WI38 (cell line): ENCODE results near the gene GPR4.

Source experiments
- H3K4me3 ChIP-seq: 2 replicates; pipeline ENCODE4 v1.5.1; 2011; ENCODE audit warnings: low read depth, mild to moderate bottlenecking, control low read depth, low read length
- TF ChIP-seq, protein P1 (sequence below): IDR thresholded peaks from 2 replicates; pipeline ENCODE4 v1.5.1; 2012; ENCODE audit warnings: low read depth, mild to moderate bottlenecking, control low read depth, low read length

The GPR4 gene

DNA sequence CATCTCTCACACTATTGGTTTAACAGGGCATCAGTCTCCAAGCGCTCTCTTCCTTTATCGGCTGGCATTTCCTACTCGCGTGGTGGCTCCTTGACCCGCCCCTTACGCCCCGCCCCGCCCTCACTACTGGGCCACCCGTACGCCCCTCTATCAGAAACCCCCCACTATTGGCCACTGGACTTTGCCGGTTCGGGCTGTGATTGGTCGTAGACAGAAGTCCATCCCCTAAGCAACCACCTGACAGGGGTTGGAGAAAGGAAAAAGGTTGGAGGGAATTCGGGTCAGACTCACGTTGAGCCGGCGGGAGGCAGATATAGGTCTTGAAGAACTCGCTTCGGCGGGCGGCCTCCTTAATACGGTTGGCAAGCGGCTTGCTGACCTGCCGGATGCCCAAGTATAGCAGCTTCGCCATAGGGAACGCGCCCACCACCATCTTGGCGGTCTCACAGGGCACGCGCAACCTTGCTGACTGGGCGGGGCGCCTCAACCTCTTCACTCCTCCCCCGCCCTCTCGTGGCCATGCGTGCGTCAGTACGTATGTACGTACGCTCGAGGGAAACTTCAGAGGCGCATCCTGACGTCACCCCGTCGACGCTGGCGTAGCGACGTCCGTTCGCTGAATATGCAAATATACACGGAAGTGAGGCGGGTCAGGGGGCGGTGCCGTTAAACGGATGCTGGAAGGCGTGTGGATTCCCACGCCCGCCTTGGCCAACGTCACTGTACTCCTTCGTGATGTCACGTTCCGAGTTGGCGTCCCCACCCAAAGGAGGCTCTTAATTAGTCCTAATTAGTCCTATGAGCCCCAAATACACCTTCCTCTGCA, 17.5 kb downstream of the GPR4 start, which contains the start of gene OPA3:
OPA3 (minus strand) TSS at position 471 of the 826 bp plus-strand sequence; CDS start at position 433, 38 bp downstream.
- TF ChIP-seq, protein P1, sequence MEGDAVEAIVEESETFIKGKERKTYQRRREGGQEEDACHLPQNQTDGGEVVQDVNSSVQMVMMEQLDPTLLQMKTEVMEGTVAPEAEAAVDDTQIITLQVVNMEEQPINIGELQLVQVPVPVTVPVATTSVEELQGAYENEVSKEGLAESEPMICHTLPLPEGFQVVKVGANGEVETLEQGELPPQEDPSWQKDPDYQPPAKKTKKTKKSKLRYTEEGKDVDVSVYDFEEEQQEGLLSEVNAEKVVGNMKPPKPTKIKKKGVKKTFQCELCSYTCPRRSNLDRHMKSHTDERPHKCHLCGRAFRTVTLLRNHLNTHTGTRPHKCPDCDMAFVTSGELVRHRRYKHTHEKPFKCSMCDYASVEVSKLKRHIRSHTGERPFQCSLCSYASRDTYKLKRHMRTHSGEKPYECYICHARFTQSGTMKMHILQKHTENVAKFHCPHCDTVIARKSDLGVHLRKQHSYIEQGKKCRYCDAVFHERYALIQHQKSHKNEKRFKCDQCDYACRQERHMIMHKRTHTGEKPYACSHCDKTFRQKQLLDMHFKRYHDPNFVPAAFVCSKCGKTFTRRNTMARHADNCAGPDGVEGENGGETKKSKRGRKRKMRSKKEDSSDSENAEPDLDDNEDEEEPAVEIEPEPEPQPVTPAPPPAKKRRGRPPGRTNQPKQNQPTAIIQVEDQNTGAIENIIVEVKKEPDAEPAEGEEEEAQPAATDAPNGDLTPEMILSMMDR: no peak

DNA sequence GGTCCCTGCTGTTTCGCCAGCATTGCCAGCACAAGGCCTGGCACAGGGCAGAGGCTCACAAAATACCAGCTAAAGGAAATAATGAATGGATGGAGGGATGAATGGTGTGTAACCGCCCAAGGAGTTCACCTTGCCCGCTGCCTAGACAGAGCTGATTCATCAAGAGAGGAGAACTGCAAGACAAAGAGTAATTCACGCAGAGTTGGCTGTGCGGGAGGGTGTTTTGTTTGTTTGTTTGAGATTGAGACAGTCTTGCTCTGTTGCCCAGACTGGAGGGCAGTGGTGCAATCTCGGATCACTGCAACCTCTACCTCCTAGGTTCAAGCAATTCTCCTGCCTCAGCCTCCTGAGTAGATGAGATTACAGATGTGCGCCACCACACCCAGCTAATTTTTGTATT, 20.4 kb downstream of the GPR4 start:
- no peak overlapping the region for H3K4me3 ChIP-seq
- TF ChIP-seq, protein P1: no peak

More for the DNA sequence above, 17.5 kb downstream of the GPR4 start, which contains the start of gene OPA3:
- H3K4me3 ChIP-seq: peak within 1 kb of the TSS; percentile 86

GRCh38 chr19:45578861-45579260, 23.2 kb downstream of the GPR4 start:
- H3K4me3 ChIP-seq: no peak overlapping the region
- TF ChIP-seq, protein P1: no peak

GRCh38 chr19:45577111-45577905, 24.7 kb downstream of the GPR4 start:
- TF ChIP-seq, protein P1: no peak
- H3K4me3 ChIP-seq: no peak overlapping the region

DNA sequence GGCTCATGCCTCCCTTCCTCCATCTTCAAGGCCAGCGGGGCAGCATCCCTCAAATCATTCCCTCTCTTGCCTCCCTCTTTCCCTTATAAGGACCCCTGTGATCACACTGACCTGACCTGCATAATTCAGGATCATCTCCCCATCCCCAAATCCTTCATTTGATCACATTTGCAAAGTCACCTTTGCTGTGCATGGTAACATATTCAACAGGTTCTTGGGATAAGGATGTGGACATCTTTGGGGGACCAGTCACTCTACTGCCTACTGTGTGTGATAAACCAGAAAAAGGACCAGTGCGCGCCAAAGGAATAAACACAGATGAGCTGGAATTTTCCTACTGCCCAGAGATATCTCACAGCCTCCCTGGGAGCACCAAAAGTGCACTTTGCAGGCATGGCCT, 25.3 kb downstream of the GPR4 start:
- TF ChIP-seq, protein P1: no peak
- H3K4me3 ChIP-seq: peak overlapping the region; percentile 9; the same call in 1 of the 2 replicates

DNA sequence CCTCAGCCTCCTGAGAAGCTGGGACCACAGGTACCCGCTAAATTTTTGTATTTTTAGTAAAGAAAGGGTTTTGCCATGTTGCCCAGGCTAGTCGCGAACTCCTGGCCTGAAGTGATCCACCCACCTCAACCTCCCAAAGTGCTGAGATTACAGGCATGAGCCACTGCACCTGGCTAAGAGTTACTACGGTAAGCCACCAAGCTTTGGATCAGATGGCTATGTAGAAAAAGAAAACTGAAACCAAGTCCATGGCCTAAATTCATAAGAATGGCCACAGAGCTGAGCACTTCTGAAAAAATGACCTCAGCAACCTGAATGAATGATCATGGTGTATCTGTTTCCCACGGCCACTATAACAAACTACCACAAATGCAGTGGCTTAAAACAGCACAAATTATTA, 26.8 kb downstream of the GPR4 start:
- TF ChIP-seq, protein P1: no peak
- H3K4me3 ChIP-seq: no peak overlapping the region
